GM10847 (cell line): Measurements from ENCODE around the gene SLFNL1.
A peak's percentile ranks its signal among the peaks of the same experiment; 100 is the strongest.

Experiments
- POLR2A ChIP-seq: IDR thresholded peaks from 2 replicates; pipeline ENCODE4 v1.6.1; 2011; ENCODE audit not compliant: insufficient read length; ENCODE audit errors: extremely low read depth

The SLFNL1 gene

GRCh38 chr1:40983286-40983685, 38.2 kb downstream of the SLFNL1 start:
- no peak for TF ChIP-seq POLR2A

- no peak for TF ChIP-seq POLR2A
These were observed 38.8 kb downstream of the SLFNL1 start for GRCh38 chr1:40982721-40983120.

- no peak for TF ChIP-seq POLR2A
These were observed 39.7 kb downstream of the SLFNL1 start for GRCh38 chr1:40981691-40982448.

GRCh38 chr1:40980453-40981121, 40.9 kb downstream of the SLFNL1 start:
- TF ChIP-seq POLR2A, result no peak

- TF ChIP-seq POLR2A, result no peak
These were observed 41.5 kb downstream of the SLFNL1 start for GRCh38 chr1:40980068-40980452.

- peak; percentile 55 for TF ChIP-seq POLR2A
These were observed 42.1 kb downstream of the SLFNL1 start, which contains the start of gene CTPS1 for GRCh38 chr1:40979241-40980067. TSS of gene CTPS1 (plus strand) at chr1:40979696. CDS start at chr1:40983291, 3,595 bp downstream.

GRCh38 chr1:40978886-40979240, 42.7 kb downstream of the SLFNL1 start:
- TF ChIP-seq POLR2A, result no peak

- no peak for TF ChIP-seq POLR2A
These were observed 43.8 kb downstream of the SLFNL1 start for GRCh38 chr1:40977716-40978115.

GRCh38 chr1:40976952-40977690, 44.4 kb downstream of the SLFNL1 start:
- no peak for TF ChIP-seq POLR2A

- no peak for TF ChIP-seq POLR2A
These were observed 46.6 kb downstream of the SLFNL1 start for GRCh38 chr1:40974945-40975344.

- no peak for TF ChIP-seq POLR2A
These were observed 47.6 kb downstream of the SLFNL1 start for GRCh38 chr1:40973912-40974311.

- TF ChIP-seq POLR2A, result no peak
These were observed 49.6 kb downstream of the SLFNL1 start for GRCh38 chr1:40971966-40972365.

- no peak for TF ChIP-seq POLR2A
These were observed 52.1 kb downstream of the SLFNL1 start for GRCh38 chr1:40969445-40969844.

GRCh38 chr1:40966417-40966816, 55.1 kb downstream of the SLFNL1 start:
- no peak for TF ChIP-seq POLR2A
